Type B pancreatic cell (in vitro differentiated cells): Measurements from ENCODE around the gene COMTD1. TPM values are rescaled to one million over a fixed set of nuclear protein-coding genes. Genes with fewer than 3 reads are reported as not detected.

ENCODE experiments used
- DNase-seq: peaks from one replicate; pipeline ENCODE4 v3.0.0; 2021; ENCODE audit warnings: mixed read lengths; ENCODE audit not compliant: unreplicated experiment; ENCODE audit errors: extremely low spot score
- H3K27ac Mint-ChIP-seq: 2 replicates; pipeline ENCODE4 v1.8.0; 2021; ENCODE audit warnings: mild to moderate bottlenecking, mixed read lengths
- H3K27me3 Mint-ChIP-seq: 2 replicates; pipeline ENCODE4 v1.8.0; 2021; ENCODE audit warnings: mixed read lengths
- H3K36me3 Mint-ChIP-seq: 2 replicates; pipeline ENCODE4 v1.8.0; 2021; ENCODE audit warnings: mixed read lengths
- H3K4me1 Mint-ChIP-seq: one replicate; pipeline ENCODE4 v1.8.0; 2021; ENCODE audit warnings: mixed read lengths; ENCODE audit not compliant: unreplicated experiment
- H3K4me3 Mint-ChIP-seq: 2 replicates; pipeline ENCODE4 v1.8.0; 2021; ENCODE audit warnings: mild to moderate bottlenecking, mixed read lengths
- H3K9me3 Mint-ChIP-seq: 2 replicates; pipeline ENCODE4 v1.8.0; 2021; ENCODE audit warnings: mixed read lengths
- total RNA-seq: library from RNA; stranded (reverse); gene quantifications from 2 replicates; pipeline ENCODE4 v1.2.1, GENCODE V29; 2021; ENCODE audit warnings: low replicate concordance
- TF ChIP-seq, protein P1 (sequence below): fragments of 200-600 bp; sonication (generic); conservative IDR thresholded peaks from 2 replicates; pipeline ENCODE4 v1.5.0; 2021; ENCODE audit warnings: antibody characterized with exemption, mild to moderate bottlenecking

The COMTD1 gene
- total RNA-seq, 1 donor from 2014 or later, result 40.4 TPM

DNA sequence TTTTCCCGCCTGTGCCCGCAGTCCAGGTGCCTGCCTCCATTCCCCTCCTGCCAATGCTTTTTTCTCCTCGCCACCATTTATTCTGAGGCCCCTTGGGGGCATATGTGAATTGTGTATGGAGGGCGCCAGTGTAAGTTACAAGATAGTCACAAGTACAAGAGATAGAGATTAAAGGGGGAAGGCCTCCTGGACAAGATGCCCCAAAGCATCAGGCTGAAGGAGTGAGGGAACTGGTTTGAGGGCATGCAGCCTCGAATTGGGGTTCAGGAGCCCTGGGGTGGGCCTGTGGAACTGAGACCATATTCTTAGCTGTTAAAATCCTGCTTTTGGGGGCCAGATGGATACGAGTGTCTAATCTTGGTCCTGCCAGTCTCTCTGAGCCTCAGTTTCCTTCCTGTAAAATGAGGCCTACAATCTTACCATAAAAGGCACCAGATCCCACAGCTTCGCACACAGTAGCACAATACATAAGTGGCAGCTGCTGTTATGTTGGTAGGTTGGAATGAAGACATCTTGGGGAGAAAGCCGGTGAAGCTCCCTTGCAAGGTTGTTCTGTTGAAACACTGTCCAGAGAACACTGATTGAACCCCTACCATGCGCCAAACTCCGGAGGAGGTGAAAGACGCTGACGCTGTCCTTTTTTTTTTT, 545 bp upstream of the COMTD1 start:
- Mint-ChIP-seq H3K27ac (peak overlapping the region; percentile 77), H3K9me3 (no peaks in the 10 kb centered on the region), H3K4me1 (peaks cover 15% of the 10 kb centered on the region), H3K27me3 (no peaks in the 10 kb centered on the region), H3K36me3 (peaks cover 18% of the 10 kb centered on the region), H3K4me3 (peak overlapping the region; percentile 78)
- TF ChIP-seq, protein P1, sequence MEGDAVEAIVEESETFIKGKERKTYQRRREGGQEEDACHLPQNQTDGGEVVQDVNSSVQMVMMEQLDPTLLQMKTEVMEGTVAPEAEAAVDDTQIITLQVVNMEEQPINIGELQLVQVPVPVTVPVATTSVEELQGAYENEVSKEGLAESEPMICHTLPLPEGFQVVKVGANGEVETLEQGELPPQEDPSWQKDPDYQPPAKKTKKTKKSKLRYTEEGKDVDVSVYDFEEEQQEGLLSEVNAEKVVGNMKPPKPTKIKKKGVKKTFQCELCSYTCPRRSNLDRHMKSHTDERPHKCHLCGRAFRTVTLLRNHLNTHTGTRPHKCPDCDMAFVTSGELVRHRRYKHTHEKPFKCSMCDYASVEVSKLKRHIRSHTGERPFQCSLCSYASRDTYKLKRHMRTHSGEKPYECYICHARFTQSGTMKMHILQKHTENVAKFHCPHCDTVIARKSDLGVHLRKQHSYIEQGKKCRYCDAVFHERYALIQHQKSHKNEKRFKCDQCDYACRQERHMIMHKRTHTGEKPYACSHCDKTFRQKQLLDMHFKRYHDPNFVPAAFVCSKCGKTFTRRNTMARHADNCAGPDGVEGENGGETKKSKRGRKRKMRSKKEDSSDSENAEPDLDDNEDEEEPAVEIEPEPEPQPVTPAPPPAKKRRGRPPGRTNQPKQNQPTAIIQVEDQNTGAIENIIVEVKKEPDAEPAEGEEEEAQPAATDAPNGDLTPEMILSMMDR, result peak; percentile 31
- no peak for DNase-seq

DNA sequence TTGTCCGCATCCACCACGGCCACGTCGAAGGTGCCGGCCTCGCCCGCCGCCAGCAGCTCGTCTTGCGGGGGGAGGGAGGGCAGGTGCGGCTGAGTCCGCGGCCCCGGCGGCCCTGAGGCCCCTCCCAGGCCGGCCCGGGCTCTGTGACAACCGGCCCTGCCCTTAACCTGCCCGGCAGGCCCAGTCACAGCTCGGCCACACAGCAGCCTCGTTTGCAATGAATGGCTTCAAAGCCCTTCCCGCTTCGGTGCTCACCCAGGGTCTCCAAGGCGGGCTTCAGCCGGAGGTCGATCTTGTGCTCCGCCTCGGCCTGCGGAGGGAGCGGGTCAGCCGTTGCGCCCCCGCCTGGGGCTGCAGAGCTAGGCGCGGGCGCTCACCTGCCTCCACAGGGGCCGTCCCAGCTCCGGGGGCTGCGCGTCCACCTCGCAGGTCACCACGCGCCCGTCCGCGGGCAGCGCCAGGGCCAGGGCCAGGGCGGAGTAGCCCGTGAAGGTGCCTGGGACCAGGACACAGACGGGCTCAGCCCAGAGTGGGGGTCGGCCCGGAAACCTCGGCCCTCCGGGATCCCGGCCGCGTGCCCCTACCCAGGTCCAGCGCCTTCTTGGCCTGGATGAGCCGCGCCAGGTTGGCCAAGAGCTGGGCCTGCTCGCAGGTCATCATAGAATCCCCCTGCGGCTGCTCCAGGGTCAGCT, 928 bp downstream of the COMTD1 start:
- Mint-ChIP-seq H3K9me3 (no peaks in the 10 kb centered on the region), H3K27ac (peak overlapping the region; percentile 80), H3K36me3 (peaks cover 26% of the 10 kb centered on the region), H3K4me1 (peaks cover 21% of the 10 kb centered on the region), H3K27me3 (no peaks in the 10 kb centered on the region), H3K4me3 (peak overlapping the region; percentile 83)
- no peak for DNase-seq
- TF ChIP-seq, protein P1, result no peak

DNA sequence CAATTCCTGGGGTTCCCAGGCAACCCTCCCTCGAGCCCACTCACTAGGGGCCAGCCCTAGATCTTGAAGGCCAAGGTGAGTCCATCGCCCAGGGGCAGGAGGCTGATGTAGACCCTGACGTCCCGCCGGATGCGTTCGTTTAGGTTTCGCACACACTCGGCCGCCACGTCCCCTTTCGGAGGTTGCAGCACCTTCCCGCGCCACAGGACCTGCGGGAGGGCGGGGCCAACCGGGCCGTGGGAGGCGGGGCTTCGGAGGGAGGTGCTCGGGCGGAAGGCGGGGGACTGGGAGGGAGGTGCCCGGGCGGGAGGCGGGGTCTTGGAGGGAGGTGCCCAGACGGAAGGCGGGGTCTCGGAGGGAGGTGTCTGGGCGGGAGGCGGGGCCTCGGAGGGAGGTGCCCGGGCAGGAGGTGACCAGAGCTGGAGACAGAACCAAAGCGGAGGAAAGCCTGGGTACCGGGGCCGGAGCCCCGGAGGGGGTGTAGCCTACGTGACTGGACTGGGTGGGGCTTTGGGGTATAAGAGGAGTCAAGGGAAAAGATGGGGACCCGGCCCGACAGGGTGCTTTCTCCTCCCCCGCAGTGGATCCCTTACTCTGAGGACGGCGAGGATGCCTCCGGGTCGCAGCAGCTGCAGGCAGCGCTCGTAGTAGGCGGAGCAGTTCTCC, 1.6 kb downstream of the COMTD1 start:
- DNase-seq, result peak; percentile 94
- TF ChIP-seq, protein P1, result no peak
- peak overlapping the region; percentile 80 for H3K27ac Mint-ChIP-seq

DNA sequence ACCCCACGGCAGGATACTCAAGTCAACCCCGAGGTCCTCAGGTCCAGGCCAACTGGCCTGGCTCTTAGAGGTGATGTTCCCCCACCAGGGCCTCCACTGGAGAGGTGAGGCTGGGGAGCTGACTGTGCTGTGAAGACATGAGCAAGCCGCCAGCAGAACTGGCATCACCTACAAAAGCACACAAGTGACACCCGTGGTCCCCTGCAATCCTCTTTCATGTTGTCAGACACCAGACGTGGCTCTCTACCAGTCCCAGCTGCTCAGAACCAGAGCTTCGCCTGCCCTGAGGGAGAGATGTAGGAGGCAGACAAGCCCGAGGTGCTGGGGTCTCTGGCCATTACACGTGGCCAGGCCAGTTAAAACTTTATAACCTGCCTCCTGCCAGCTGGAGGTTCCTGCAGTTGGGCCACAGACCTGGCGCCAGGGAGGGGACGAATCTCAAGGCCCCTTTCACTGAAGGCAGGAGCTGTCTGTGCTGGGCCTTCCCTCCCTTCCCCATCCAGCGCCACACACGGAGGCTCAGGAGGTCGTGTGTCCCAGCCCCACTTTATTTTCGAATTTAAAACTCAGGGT, 2.2 kb downstream of the COMTD1 start:
- TF ChIP-seq, protein P1, result no peak
- H3K27me3 Mint-ChIP-seq, result no peaks in the 10 kb centered on the region
- DNase-seq, result no peak
- peak overlapping the region; percentile 80 for H3K27ac Mint-ChIP-seq
- no peaks in the 10 kb centered on the region for H3K9me3 Mint-ChIP-seq
- peak overlapping the region; percentile 83 for H3K4me3 Mint-ChIP-seq
- H3K4me1 Mint-ChIP-seq, result peaks cover 21% of the 10 kb centered on the region
- H3K36me3 Mint-ChIP-seq, result peaks cover 36% of the 10 kb centered on the region

More for the DNA sequence above, 1.6 kb downstream of the COMTD1 start:
- Mint-ChIP-seq H3K4me1 (peaks cover 19% of the 10 kb centered on the region), H3K9me3 (no peaks in the 10 kb centered on the region), H3K27me3 (no peaks in the 10 kb centered on the region), H3K4me3 (peak overlapping the region; percentile 83), H3K36me3 (peaks cover 33% of the 10 kb centered on the region)

DNA sequence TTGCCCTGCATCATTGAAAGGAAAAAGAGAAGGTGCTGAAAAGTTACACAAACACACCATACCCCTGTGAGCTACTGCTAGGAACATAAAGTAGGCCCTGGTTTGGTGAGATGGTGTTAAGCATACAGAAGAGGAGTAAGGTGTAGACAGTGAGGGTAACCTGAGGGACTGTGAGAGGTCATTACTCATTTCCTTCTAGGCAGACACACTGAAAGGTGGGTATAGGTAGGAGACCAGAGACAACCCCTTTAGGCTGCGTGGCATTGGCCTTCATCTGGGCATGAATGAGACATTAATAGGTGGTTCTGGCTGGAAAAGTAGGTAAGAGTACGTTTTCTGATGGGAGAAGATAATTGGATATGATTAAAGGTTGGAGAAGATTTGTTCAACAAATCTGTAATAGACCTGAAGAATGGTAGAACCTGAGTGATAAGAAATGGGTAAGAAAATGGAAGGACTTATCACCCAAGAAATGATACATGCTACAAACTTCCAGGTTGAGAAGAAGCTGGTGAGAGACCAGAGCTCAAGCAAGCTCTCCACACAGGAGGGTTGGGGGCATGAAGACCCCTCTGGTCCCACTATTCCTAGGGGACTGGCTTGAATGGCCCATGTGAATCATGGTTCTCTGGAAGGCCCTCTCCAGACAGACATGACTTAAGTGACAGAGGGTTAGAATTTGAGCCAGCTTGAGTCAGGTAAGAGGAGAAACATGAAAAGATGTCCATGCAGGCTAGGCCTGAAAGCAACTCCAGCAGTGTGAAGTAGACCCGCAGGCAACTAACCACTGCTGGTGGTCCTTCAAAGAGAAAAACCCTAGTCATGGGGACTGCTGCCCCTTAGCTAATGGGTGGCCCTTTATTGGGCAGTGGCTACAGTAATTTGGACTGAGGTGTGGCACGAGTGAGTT, 3.8 kb downstream of the COMTD1 start:
- Mint-ChIP-seq H3K27ac (peak overlapping the region; percentile 79), H3K4me1 (peaks cover 23% of the 10 kb centered on the region), H3K27me3 (no peaks in the 10 kb centered on the region), H3K9me3 (no peaks in the 10 kb centered on the region), H3K4me3 (peak overlapping the region; percentile 37), H3K36me3 (peaks cover 39% of the 10 kb centered on the region)
- TF ChIP-seq, protein P1, result no peak
- DNase-seq, result no peak
